ENCODE measurements around the gene SBK3.

GRCh38 chr19:55495646-55496349 lies 49.5 kb downstream of the SBK3 start:
- TF ChIP-seq CTCF (IDR thresholded peaks at IDR 0.05): no peak
- TF ChIP-seq EZH2 (IDR thresholded peaks at IDR 0.05): no peak

Data from neural progenitor cell (in vitro differentiated cells).